Stimulated activated CD4-positive, alpha-beta T cell treated with anti-CD3 and anti-CD28 coated beads, Interleukin-1b, Interleukin-23, amount 100 ng/mL, for 1 hour (primary cell): ENCODE measurements around the gene MYH13.

ENCODE experiments used
- DNase-seq, 2 donors: peaks; one replicate each; pipeline ENCODE4 v3.0.0-alpha.2; 2020; ENCODE audit warnings: low read depth in 2 of 2

Gene MYH13

DNA sequence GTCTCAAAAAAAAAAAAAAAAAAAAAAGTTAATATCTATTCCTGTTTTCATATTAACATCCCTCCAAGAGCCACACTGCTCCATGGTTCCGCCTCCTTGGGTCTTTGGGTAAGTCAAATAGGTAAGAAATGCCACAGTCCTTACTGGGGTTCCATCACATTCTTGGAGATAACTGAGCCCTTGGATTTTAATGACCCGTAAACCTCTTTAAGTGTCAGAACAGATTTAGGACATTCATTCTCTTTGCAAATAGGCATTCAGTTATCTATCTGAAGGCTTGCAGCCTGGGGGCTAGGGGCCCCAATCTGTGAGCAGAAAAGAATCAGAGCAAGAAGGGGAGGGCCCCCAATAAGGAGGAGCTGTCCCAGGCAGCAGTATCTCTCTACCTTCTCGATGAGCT lies 28.0 kb downstream of the MYH13 start:
- no peak for DNase-seq

DNA sequence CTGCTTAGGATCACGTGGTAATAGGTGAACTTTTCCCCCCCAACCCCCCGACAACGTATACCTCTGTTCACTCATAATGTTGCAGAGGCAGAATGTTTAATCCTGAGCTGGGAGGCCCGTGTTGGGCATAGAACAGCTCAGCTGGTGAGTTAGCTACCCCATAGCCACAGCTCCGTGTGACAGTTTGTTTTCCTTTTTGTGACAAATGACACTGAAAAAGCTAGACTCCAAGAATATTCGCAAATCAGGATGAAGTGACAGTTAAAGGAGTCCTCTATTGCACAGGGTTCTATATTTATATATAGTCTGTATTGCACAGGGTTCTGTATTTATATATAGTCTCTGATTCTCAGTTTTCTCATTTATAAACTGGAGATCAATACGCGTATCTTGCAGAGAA lies 33.8 kb downstream of the MYH13 start:
- DNase-seq: no peak

DNA sequence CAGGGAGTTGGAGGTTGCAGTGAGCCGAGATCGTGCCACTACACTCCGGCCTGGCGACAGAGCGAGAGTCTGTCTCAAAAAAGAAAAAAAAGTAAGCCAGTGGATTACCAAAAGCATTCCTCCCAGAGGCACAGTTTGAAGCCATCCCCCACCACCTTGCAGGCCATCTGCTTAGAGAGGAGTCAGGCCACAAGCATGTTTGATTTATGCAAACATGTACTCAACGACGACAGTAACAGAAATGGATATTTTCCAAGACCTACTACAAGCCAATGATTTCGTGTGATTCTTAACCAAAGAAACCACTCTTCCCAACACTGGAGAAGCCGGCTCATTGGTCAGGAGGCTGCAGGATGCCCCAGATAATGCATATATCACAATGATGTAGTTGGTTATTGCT lies 34.8 kb downstream of the MYH13 start:
- DNase-seq: no peak

DNA sequence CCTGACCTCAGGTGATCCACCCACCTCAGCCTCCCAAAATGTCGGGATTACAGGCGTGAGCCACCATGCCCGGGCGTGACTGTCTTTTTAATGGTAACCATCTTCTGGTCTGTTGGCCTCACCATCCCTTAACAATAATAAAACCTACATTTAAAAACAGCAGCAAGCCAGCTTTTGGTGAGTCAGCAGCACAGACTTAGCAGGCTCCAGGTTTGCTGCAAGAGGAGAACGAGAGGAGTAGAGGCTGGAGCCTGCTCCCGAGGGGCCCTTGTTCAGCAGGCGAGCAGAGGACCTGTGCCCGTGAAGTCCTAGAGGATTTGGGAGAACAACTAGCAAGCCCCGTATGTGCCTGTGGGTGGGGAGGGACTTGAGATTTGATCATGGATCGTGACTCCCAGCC lies 35.7 kb downstream of the MYH13 start:
- no peak for DNase-seq

DNA sequence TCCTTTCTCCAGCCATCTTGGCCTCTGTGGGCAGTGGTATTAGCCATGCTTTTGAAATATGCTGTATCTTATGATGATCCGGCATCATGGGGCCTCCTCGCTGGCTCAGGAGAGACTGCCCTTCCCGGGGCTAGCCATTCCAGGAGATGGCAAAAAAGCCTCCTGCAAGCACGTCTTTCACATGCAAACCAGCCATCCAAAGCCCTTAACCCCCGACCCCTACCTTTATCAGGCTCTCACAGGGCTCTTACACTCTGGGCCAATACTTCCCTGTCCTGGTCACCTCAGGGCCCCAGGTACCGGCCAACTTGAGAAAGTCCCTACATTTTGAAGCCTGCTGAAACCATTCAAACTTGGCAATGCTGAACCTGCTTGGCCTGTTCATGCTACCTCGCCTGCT lies 36.4 kb downstream of the MYH13 start:
- no peak for DNase-seq

DNA sequence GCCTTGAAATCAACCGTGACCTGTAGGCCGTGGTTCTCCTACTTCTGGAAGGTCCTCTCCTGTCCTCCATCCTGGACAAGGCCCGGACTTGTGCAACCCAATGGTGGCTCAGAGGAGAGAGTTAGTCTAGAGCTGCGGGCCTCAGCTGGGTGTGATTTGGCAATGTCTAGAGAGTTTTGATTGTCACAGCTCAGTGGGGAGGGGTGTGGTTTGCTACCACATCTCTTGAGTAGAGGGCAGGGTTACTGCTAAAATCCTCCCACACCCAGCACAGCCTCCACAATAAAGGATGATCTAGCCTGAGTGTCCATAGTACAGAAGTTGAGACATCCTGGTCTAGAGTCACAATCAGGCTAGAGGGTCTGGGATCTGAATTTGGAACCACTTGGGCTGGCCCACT lies 40.3 kb downstream of the MYH13 start:
- no peak for DNase-seq

DNA sequence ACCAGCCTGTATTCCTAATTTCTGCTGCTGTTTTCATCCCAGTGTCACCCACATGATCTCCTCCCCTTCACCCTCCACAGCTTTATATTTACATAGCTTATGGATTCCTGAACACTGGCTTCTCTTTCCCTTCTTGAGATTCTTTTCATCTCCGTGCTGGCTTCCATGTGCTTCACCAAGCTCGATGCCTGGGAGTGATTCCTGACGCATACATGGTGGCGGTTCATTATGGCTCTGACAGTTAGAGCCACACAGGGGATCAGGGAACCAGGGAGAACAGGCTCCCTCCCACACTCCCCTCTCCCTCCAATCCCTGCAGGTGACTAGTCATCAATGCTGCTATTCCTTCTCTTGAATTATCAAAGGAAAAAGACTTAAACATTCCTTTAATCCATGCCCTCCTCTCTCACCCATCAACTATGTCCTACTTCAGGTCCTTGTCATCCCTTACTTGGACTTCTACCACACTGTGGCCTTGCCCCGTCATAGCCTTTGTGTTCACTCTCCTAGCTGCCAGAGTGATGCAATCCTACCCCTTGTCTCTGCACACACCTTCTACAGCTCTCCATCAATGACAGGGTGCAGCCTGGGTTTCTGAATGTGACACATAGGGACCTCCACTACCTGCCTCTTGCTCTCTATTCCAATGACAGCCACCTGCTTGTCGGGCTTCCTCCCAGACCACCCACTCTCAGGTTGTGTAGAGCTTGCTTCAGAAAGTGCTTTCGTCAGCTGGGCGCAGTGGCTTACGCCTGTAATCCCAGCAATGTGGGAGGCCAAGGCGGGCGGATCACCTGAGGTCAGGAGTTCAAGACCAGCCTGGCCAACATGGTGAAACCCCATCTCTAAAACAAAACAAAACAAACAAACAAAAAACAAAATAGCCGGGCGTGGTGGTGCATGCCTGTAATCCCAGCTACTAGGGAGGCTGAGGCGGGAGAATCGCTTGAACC lies 43.6 kb downstream of the MYH13 start:
- DNase-seq: no peak

DNA sequence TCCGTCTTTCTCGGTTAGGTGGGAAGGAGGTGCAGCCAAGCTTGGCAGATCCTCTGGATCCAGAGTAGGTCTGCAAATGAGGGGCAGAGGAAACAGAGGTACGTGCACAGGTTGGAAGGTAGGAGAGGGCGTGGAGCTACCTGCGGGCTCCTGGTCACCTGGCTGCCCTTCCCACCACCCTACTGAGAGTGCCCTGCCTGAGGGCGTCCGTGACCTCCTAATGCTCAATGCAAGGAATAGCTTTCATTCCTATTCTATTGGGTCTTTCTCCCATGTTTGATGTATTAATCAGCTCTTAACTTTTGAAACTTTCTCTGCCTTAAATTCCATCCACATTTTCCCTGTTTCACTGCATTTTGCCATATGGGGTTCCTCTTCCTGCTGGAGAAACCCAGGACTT lies 44.6 kb downstream of the MYH13 start:
- DNase-seq: no peak

DNA sequence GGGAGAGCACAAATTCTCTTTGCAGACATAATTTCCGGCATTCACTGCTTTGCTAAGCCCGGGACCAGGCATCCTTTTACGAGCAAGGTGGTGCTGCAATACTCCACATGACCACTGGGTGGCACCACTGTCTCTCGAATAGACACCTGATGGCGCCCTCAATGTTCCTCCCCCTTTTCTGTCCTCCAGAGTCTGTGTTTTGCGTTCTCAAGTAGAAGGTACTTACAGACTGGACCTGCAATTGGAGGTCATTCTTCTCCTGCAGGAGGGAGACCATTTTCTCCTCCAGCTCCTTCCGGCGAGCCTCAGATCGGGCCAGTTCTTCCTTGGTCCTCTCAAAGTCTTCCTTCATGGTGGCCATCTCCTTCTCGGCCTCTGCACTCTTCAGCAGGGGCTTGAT lies 45.2 kb downstream of the MYH13 start:
- peak; percentile 10 to 44 for DNase-seq

DNA sequence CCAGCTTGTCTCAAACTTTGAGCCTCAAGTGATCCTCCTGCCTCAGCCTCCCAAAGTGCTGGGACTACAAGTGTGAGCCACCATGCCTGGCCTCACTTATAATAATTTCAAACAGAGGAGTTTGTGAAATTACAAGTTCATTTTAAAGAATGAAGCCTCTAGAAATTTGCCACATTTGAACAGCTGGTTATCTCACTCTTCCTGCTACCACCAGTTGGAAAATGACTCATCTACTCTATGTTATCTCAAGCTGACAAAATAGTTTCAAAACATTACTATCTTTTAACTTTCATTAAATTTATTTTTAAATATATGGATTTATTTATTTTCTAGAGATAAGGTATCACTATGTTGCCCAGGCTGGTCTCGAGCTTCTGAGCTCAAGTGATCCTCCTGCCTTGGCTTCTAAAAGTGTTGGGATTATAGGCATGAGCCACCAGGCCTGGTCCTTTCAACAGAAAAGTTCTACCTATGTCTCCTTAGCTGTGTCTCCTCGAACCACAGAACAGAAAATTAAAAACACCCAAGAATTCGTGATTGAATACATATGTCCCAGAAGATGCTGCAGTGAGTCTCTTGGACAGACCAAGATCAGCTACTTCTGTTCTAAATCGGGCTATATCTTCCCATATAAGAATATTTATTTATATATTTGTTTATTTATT lies 47.6 kb downstream of the MYH13 start:
- no peak for DNase-seq

DNA sequence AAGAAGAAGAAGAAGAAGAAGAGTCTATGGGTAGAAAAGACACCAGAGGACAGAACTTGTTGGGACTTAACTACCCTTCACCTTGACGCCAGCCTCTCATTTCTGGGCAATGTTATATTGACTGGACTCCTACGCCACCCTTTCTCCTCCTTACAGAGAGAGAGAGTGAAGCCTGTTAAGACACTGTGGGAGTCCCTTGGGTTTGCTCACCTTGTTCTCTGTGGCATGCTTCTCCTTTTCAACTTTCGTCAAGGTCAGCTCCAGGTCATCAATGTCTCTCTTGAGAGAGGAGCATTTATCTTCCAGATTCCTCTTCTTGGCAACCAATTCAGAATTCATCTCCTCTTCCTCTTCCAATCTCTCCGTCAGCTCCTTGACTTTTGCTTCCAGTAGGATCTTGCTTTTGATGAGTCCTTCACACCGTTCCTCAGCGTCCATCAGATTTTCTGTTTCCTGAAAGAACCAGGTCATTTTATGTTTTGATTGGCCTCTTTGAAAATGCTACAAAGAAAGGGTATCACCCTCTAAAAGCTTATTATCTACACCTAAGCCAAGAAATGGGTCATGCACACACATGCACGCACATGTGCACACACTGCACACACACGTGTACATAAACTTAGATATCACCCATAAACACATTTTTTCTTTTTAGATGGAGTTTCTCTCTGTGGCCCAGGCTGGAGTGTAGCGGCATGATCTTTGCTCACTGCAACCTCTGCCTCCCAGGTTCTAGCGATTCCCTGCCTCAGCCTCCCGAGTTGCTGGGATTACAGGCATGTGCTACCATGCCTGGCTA lies 48.8 kb downstream of the MYH13 start:
- no peak for DNase-seq

DNA sequence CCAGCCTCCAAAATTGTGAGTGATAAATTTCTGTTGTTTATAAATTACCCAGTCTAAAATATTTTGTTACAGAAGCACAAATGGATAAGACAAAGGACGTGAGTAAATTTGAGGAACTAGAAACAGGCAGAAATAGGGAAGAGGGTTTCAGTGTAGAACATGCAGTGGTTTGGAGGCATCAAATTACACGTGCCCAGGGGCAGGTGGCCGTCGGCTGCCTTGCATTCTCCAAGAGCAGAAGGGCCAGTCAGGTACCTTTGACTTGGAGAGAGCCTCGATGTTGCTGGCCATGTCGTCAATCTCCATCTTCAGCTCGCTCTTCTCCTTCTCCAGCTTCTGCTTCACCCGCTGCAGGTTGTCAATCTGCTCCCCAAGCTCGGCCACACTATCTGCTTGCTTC lies 54.3 kb downstream of the MYH13 start:
- DNase-seq: no peak

DNA sequence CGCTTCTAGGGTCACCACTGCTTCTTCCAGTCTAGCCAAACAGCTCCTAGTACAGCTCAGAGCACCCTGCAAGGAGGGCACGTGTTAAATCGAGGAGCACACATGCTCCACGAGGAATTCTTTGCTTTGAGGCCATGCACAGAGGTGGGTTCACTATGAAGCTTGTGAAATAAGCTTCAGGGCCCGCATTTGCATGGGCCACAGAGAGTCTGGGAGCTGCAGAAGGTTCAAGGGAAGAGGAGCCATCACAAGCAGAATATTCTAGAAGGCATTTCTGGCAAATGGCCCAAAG lies 55.3 kb downstream of the MYH13 start:
- DNase-seq: no peak

DNA sequence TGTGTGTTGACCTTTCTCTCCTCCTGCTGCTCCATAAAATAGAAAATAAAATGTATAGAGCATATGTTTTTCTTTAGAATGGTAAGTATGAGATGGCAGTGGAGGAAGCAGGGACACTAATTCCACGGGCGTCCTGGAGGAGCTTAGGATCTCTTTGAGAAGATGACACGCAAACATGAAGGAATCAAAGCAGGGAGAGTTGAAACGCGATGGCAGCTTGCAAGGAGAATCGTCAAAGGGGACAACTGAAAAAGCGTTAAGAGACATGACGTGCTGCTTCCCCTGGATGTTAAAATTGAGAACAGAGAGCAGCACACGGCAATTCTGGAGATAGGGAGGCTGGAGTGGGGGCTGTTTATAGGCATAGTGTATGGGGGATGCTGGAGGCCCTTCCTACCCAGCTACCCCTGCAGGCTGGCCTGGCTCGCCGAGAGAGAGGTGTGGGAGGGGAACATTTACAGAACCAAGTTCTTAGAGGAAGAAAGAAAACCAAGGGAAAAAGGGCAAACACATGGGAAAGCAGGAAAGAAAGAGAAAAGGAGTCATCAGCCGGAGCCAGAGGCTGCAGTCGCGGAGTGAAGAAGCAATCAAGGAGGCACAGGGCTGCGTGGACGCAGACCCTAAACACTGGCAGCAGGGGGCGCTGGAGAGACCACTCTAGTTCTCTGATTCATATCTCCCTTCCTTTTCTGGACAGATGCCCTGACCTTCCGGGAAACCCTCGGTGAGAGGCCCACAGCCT lies 55.8 kb downstream of the MYH13 start:
- DNase-seq: no peak

DNA sequence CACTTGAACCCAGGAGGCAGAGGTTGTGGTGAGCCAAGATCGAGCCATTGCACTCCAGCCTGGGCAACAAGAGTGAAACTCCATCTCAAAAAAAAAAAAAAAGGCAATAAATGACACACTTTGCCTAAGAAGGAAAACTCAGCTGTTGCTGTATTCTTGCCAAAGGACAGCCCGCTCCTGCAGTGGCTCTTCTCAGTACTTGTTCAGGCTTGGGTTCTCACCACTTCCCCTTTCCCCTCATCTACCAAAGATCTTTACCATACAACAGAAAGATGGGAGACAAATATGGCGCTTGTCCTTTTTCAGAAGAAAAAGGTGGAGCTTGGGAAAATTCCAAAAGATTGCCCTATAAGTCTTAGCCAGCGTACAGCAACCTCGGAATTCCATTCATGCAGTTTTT lies 58.5 kb downstream of the MYH13 start:
- no peak for DNase-seq

DNA sequence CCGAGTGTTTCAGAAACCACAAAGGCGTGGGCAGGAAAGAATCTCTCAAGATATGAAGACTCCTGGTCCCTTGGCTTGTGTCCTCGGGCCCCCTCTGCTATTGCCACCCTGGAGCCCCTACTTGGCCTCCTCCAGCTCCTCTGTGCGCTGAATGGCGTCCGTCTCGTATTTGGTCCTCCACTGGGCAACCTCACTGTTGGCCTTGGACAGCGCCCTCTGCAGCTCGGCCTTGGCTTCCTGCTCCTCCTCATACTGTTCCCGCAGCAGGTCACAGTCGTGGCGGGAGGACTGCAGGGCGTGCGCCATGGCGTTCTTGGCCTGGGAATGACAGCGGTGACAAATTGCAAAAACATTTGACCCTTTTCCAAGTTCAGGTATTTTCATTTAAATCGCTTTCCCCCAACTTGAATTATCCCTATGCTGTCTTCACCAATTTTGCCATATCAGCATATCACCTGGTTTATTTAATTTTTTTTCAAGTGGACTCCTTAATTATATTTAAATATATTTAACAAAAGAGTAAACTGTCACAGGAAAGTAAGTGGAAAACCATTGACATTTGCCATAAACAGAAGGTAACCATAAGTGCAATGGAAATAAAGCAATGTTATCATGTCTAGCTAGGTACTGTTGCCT lies 59.7 kb downstream of the MYH13 start:
- DNase-seq: no peak

DNA sequence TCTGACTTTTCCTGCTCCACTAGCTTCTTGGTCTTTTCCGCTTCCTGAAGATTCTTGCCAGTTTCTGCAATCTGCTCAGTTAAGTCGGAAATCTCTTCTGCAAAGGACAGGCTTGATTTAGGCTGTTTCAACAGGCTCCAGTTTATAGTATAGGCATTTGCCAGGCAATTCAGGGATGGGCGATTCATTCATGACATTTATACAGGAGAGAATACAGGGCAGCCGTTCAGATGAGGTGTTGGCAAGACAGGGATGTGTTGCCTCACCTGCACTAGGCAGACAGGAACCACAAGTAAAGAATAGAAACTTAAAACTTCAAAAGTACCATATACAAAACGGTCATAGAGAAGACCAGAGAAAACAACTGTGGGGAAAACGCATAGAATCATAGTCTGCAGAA lies 61.7 kb downstream of the MYH13 start:
- no peak for DNase-seq

DNA sequence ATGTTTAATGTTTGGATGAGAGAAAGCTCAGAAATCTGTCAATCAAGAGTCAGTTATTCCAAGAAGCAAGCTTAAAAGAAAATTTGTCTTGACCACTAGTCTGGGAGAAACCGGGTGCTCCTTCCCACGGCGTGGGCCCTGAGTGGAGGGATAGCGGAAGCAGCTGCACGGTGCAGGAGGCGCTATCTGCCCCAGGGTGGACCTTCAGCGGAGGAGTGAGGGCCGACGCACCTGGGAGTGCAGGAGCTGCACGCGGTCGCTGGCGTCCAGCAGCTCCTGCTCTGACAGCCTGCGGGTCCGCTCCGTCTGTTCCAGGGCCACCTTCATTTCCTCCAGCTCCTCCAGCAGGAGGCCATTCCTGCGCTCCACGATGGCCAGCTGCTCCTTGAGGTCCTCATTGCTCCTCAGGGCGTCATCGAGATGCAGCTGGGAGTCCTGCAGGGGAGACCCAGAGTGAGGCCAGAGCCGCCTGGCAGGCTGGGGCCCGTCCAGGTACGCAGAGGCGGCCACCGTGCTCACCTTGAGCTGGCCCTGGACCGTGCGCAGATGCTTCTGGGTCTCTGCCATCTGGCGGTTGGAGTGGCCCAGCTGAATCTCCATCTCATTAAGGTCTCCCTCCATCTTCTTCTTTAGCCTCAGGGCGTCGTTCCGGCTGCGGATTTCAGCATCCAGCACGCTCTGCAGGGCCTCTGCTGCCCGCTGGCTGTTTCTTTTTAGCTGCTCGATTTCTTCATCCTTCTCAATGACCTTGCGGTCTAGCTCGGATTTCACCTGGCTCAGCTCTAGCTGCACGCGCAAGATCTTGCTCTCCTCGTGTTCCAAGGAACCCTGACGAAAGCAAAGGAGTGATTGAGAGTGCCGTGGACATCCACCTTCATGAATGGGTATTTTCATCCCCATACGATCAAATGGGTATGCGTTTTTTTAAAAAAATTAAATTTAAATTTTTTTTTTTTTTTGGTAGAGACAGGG lies 63.5 kb downstream of the MYH13 start:
- DNase-seq: no peak

DNA sequence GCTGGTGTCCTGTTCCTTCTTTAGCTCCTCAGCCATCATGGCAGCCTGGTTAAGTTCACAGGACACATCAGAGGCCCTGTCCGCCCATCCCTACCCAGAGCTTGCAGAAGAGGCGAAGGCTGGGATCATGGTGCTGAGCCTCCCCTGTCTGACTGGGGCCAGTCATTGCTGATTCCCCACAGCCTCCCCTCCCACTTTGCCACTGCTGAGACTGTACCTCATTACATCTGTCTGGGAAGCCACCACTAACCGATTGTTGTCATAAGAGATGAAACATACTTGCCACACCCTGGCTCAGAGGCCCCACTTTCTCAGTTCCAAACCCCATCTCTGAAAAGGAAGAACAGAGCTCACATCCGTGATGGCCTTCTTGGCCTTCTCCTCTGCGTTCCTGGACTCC lies 66.2 kb downstream of the MYH13 start:
- DNase-seq: no peak

DNA sequence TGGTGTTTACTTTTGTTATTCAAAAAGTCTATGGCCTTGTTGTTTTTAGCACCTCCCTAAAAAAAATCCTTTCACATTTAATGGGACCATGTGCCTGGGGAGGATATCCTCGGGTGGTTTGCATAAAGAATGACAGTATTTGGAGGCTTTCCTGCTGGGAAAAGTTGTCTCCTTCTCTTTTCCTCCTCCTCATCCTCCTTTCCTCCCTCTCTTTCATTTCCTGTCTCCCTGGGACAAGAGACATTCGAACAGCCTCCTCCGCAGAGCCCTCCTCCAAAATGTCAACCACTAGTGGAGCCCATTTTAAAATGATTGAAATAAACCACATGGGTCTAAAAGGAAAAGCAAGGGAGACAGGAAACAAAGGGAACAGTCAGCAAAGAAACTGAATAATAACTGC lies 67.4 kb downstream of the MYH13 start:
- DNase-seq: no peak
